HG02938 (cell line): ENCODE data around the gene CASP9.

Source experiments
- ATAC-seq: cut with Tn5 transposase; IDR thresholded peaks from one replicate; pipeline ENCODE4 v1.9.1; 2021; ENCODE audit warnings: mild to moderate bottlenecking, moderate library complexity; ENCODE audit not compliant: unreplicated experiment

The CASP9 gene

GRCh38 chr1:15451014-15451722 lies 72.8 kb downstream of the CASP9 start:
- no peak for ATAC-seq

GRCh38 chr1:15449567-15449966 lies 74.4 kb downstream of the CASP9 start:
- no peak for ATAC-seq

GRCh38 chr1:15448877-15449462 lies 75.0 kb downstream of the CASP9 start:
- no peak for ATAC-seq

GRCh38 chr1:15446212-15446611 lies 77.8 kb downstream of the CASP9 start:
- ATAC-seq, result no peak

GRCh38 chr1:15445390-15446122 lies 78.5 kb downstream of the CASP9 start:
- ATAC-seq, result no peak

- no peak for ATAC-seq
These were observed 79.3 kb downstream of the CASP9 start for GRCh38 chr1:15444468-15445389.

GRCh38 chr1:15443281-15443680 lies 80.7 kb downstream of the CASP9 start:
- no peak for ATAC-seq

- no peak for ATAC-seq
These were observed 81.3 kb downstream of the CASP9 start for GRCh38 chr1:15442759-15443158.

- no peak for ATAC-seq
These were observed 81.9 kb downstream of the CASP9 start for GRCh38 chr1:15442119-15442518.
